K562 (cell line): ENCODE results near the gene STX1A. TPM values are rescaled to one million over a fixed set of nuclear protein-coding genes. Genes with fewer than 3 reads are reported as not detected.

Experiments
- CHCHD3 ChIP-seq: fragments of 250-450 bp; sonication (Bioruptor Pico); IDR thresholded peaks from 2 replicates; pipeline ENCODE4 v2.1.2; 2022; ENCODE audit warnings: mild to moderate bottlenecking
- HDAC6 ChIP-seq: IDR thresholded peaks from 2 replicates; pipeline ENCODE4 v1.6.1; 2012; ENCODE audit warnings: low read depth, mild to moderate bottlenecking, control low read depth, inconsistent platforms, low read length, moderate library complexity
- HMGN3 ChIP-seq: IDR thresholded peaks from 2 replicates; pipeline ENCODE4 v1.6.1; 2011; ENCODE audit warnings: borderline replicate concordance, low read depth, mild to moderate bottlenecking, mixed read lengths, low read length; ENCODE audit not compliant: insufficient read length; ENCODE audit errors: extremely low read depth
- HSF4 ChIP-seq: fragments of 250-450 bp; sonication (Bioruptor Pico); IDR thresholded peaks from 2 replicates; pipeline ENCODE4 v2.1.2; 2022; ENCODE audit warnings: mild to moderate bottlenecking, moderate library complexity, borderline replicate concordance
- IRF2 ChIP-seq: sonication (generic); formaldehyde crosslinking; IDR thresholded peaks from 2 replicates; pipeline ENCODE4 v1.8.1; 2022; ENCODE audit warnings: mild to moderate bottlenecking, missing genetic modification reagents
- MTA3 ChIP-seq: fragments of 450-650 bp; formaldehyde crosslinking; IDR thresholded peaks from 2 replicates; pipeline ENCODE4 v1.6.1; 2017; ENCODE audit warnings: mild to moderate bottlenecking, borderline replicate concordance
- NFATC3 ChIP-seq: fragments of 450-650 bp; IDR thresholded peaks from 2 replicates; pipeline ENCODE4 v1.6.1; 2017; ENCODE audit warnings: mild to moderate bottlenecking
- NFXL1 ChIP-seq: fragments of 450-650 bp; formaldehyde crosslinking; IDR thresholded peaks from 2 replicates; pipeline ENCODE4 v1.4.0; 2021; ENCODE audit warnings: mild to moderate bottlenecking
- NFYB ChIP-seq: IDR thresholded peaks from 2 replicates; pipeline ENCODE4 v1.6.1; 2011; ENCODE audit warnings: mild to moderate bottlenecking, moderate library complexity; ENCODE audit not compliant: insufficient read length; ENCODE audit errors: extremely low read depth
- NR2C1 ChIP-seq, 2 experiments: fragments of 450-650 bp; IDR thresholded peaks; 2 replicates each; pipeline ENCODE4 v1.6.1; 2017; ENCODE audit warnings: mild to moderate bottlenecking in 2 of 2, antibody characterized with exemption in 1 of 2, inconsistent platforms in 1 of 2, missing compliant biosample characterization in 1 of 2, missing genetic modification characterization in 1 of 2
- PHB2 ChIP-seq: fragments of 450-650 bp; IDR thresholded peaks from 2 replicates; pipeline ENCODE4 v1.6.1; 2017; ENCODE audit warnings: low read depth
- XRCC3 ChIP-seq: fragments of 450-650 bp; IDR thresholded peaks from 2 replicates; pipeline ENCODE4 v1.6.1; 2017; ENCODE audit warnings: mild to moderate bottlenecking, moderate library complexity
- ZNF224 ChIP-seq: sonication (generic); formaldehyde crosslinking; IDR thresholded peaks from 2 replicates; pipeline ENCODE4 v1.8.0; 2022; ENCODE audit warnings: mild to moderate bottlenecking, missing genetic modification reagents
- ZNF282 ChIP-seq: sonication (generic); formaldehyde crosslinking; IDR thresholded peaks from 2 replicates; pipeline ENCODE4 v1.8.1; 2023; ENCODE audit warnings: missing genetic modification reagents
- ZNF436 ChIP-seq: fragments of 250-450, 450-650 bp; sonication (Bioruptor Pico); formaldehyde crosslinking; IDR thresholded peaks from 2 replicates; pipeline ENCODE4 v1.7.0; 2020; ENCODE audit warnings: mild to moderate bottlenecking
- ZNF696 ChIP-seq: fragments of 250-450 bp; sonication (Bioruptor Pico); conservative IDR thresholded peaks from 2 replicates; pipeline ENCODE4 v1.4.0; 2020; ENCODE audit warnings: mild to moderate bottlenecking, moderate library complexity
- polyA plus RNA-seq, 8 experiments: library from polyadenylated mRNA; depleted of rRNA in 4 of 8; stranded (reverse) in 5 of 8; unstranded in 3 of 8; fragments of >200 nt; fragmentation: Nextera tagmentation in 2 of 8; fragmentation: Illumina TruSeq in 1 of 8; extraction: Ambion mirVana in 2 of 8; extraction: Trizol in 1 of 8; gene quantifications; 2 replicates each; pipeline versions ENCODE4 v1.2.1 to v1.2.3, GENCODE V29; 2011 to 2014; ENCODE audit warnings: inconsistent platforms in 1 of 8, missing spikeins in 1 of 8
- total RNA-seq, 7 experiments: library from RNA; depleted of rRNA in 6 of 7; stranded (reverse); fragments of >200 nt in 6 of 7; fragmentation: Illumina TruSeq in 2 of 7; extraction: Trizol in 2 of 7; gene quantifications; 2 replicates each; pipeline versions ENCODE4 v1.2.1 to v1.2.3, GENCODE V29; 2011 to 2021; ENCODE audit warnings: low replicate concordance in 1 of 7
- TF ChIP-seq, protein P1 (sequence below), 2 experiments: fragments of 450-650 bp; conservative IDR thresholded peaks; 2 replicates each; pipeline ENCODE4 v1.6.1; 2017; ENCODE audit warnings: mild to moderate bottlenecking in 2 of 2, moderate library complexity in 2 of 2
- TF ChIP-seq, protein P2 (sequence below): fragments of 250-450 bp; sonication (Bioruptor Pico); IDR thresholded peaks from 2 replicates; pipeline ENCODE4 v1.5.0; 2020; ENCODE audit warnings: mild to moderate bottlenecking
- TF ChIP-seq, protein P3 (sequence below): IDR thresholded peaks from 3 replicates; pipeline ENCODE4 v1.6.1; 2011; ENCODE audit warnings: borderline replicate concordance, mild to moderate bottlenecking; ENCODE audit not compliant: insufficient read length, insufficient read depth
- TF ChIP-seq, protein P4 (sequence below): fragments of 250-450 bp; sonication (Bioruptor Pico); IDR thresholded peaks from 2 replicates; pipeline ENCODE4 v1.6.1; 2021; ENCODE audit warnings: mild to moderate bottlenecking
- TF ChIP-seq, protein P5 (sequence below): sonication (generic); formaldehyde crosslinking; IDR thresholded peaks from 2 replicates; pipeline ENCODE4 v1.8.0; 2022; ENCODE audit warnings: mild to moderate bottlenecking, missing genetic modification reagents, borderline replicate concordance

STX1A gene
- total and polyA plus RNA-seq, 9 of the 15 experiments (the other 6 are each of a cell fraction or from before 2014, with no cell fraction given), result 0.04 to 15.1 (median 6.3) TPM

DNA sequence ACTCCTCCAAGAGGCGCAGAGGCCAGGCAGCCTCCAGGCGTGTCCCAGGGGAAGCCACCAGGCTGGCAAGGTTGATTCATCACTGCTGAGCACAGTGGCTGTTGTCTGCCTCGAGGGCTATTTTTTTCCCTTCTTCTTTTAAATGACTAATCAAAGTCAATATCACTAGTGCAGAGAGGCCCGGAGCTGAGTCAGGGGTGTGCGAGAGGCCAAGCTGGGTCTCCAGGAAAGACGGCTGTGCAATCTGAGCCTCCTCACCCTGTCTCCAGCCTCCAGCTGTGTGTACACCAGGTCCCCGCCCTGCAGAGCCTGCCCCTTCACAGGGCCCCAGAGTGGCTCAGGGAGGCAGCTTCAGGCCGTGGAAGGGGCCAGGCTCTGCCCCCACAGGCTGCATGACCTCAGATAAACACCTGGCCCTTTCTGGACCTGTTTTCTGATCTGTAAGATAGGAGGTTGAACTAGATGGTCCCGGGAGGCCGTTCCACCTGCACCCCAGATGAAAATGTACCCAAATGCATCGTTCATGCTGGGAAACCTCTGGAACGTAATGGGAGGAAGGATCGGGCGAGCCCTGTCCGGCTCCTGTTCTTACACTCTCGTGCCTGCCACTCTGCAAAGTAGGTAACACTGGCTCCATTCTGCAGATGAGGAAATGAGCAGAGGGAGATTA lies 3.7 kb downstream of the STX1A start (continued):
- TF ChIP-seq, protein P1, sequence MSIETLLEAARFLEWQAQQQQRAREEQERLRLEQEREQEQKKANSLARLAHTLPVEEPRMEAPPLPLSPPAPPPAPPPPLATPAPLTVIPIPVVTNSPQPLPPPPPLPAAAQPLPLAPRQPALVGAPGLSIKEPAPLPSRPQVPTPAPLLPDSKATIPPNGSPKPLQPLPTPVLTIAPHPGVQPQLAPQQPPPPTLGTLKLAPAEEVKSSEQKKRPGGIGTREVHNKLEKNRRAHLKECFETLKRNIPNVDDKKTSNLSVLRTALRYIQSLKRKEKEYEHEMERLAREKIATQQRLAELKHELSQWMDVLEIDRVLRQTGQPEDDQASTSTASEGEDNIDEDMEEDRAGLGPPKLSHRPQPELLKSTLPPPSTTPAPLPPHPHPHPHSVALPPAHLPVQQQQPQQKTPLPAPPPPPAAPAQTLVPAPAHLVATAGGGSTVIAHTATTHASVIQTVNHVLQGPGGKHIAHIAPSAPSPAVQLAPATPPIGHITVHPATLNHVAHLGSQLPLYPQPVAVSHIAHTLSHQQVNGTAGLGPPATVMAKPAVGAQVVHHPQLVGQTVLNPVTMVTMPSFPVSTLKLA (conservative IDR thresholded peaks at IDR 0.05), result peak in 1 of 2 experiments; percentile 83; a peak in 2 of 4 replicates
- TF ChIP-seq ZNF696 (CRISPR knock-in tag), result no peak
- TF ChIP-seq NFYB, result no peak
- no peak for TF ChIP-seq XRCC3
- no peak for TF ChIP-seq HDAC6
- no peak for TF ChIP-seq ZNF224 (CRISPR knock-in tag)
- TF ChIP-seq CHCHD3 (CRISPR knock-in tag), result no peak
- peak; percentile 88 for TF ChIP-seq MTA3
- TF ChIP-seq NFATC3, result no peak
- TF ChIP-seq, protein P2, sequence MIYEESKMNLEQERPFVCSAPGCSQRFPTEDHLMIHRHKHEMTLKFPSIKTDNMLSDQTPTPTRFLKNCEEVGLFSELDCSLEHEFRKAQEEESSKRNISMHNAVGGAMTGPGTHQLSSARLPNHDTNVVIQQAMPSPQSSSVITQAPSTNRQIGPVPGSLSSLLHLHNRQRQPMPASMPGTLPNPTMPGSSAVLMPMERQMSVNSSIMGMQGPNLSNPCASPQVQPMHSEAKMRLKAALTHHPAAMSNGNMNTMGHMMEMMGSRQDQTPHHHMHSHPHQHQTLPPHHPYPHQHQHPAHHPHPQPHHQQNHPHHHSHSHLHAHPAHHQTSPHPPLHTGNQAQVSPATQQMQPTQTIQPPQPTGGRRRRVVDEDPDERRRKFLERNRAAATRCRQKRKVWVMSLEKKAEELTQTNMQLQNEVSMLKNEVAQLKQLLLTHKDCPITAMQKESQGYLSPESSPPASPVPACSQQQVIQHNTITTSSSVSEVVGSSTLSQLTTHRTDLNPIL (CRISPR knock-in tag), result no peak
- TF ChIP-seq ZNF436 (CRISPR knock-in tag), result no peak
- TF ChIP-seq, protein P3, sequence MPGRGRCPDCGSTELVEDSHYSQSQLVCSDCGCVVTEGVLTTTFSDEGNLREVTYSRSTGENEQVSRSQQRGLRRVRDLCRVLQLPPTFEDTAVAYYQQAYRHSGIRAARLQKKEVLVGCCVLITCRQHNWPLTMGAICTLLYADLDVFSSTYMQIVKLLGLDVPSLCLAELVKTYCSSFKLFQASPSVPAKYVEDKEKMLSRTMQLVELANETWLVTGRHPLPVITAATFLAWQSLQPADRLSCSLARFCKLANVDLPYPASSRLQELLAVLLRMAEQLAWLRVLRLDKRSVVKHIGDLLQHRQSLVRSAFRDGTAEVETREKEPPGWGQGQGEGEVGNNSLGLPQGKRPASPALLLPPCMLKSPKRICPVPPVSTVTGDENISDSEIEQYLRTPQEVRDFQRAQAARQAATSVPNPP, result no peak
- no peak for TF ChIP-seq NFXL1
- TF ChIP-seq ZNF282 (CRISPR knock-in tag), result no peak
- peak; percentile 72; the same call in 1 of the 2 replicates for TF ChIP-seq PHB2
- TF ChIP-seq NR2C1 (IDR thresholded peaks at IDR 0.05), result no peak
- TF ChIP-seq NR2C1 (tag; IDR thresholded peaks at IDR 0.05), result no peak
- TF ChIP-seq HSF4 (CRISPR knock-in tag), result no peak
- no peak for TF ChIP-seq IRF2 (CRISPR knock-in tag)
- peak; percentile 99 for TF ChIP-seq HMGN3
- TF ChIP-seq, protein P4, sequence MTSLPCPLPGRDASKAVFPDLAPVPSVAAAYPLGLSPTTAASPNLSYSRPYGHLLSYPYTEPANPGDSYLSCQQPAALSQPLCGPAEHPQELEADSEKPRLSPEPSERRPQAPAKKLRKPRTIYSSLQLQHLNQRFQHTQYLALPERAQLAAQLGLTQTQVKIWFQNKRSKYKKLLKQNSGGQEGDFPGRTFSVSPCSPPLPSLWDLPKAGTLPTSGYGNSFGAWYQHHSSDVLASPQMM (CRISPR knock-in tag), result no peak
- TF ChIP-seq, protein P5, sequence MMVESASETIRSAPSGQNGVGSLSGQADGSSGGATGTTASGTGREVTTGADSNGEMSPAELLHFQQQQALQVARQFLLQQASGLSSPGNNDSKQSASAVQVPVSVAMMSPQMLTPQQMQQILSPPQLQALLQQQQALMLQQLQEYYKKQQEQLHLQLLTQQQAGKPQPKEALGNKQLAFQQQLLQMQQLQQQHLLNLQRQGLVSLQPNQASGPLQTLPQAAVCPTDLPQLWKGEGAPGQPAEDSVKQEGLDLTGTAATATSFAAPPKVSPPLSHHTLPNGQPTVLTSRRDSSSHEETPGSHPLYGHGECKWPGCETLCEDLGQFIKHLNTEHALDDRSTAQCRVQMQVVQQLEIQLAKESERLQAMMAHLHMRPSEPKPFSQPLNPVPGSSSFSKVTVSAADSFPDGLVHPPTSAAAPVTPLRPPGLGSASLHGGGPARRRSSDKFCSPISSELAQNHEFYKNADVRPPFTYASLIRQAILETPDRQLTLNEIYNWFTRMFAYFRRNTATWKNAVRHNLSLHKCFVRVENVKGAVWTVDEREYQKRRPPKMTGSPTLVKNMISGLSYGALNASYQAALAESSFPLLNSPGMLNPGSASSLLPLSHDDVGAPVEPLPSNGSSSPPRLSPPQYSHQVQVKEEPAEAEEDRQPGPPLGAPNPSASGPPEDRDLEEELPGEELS, result 0 out of 2 replicates have a peak, but pooled peaks have one; percentile 45
